Osteoblast (primary cell): ENCODE data around the gene AANAT. TPM values are rescaled to one million over a fixed set of nuclear protein-coding genes. Genes with fewer than 3 reads are reported as not detected.
A peak's percentile ranks its signal among the peaks of the same experiment; 100 is the strongest.

Source experiments
- DNase-seq: peaks from one replicate; pipeline ENCODE4 v3.0.0; 2011; ENCODE audit warnings: low spot score, mixed read lengths; ENCODE audit not compliant: insufficient read length; ENCODE audit errors: missing footprints
- H2AFZ ChIP-seq: 2 replicates; pipeline ENCODE4 v1.6.0; 2011; ENCODE audit warnings: mild to moderate bottlenecking, low read length
- H3K27ac ChIP-seq: 2 replicates; pipeline ENCODE4 v1.5.1; 2011; ENCODE audit warnings: mild to moderate bottlenecking, low read depth, low read length, moderate library complexity
- H3K27me3 ChIP-seq: 2 replicates; pipeline ENCODE4 v1.6.0; 2012; ENCODE audit warnings: mild to moderate bottlenecking, control low read depth, inconsistent platforms, low read length, moderate library complexity; ENCODE audit not compliant: insufficient read depth
- H3K36me3 ChIP-seq: 2 replicates; pipeline ENCODE4 v1.5.1; 2011; ENCODE audit warnings: mild to moderate bottlenecking, low read length, control low read depth, moderate library complexity; ENCODE audit not compliant: insufficient read depth
- H3K4me1 ChIP-seq: 2 replicates; pipeline ENCODE4 v1.5.1; 2011; ENCODE audit warnings: mild to moderate bottlenecking, low read length, control low read depth, moderate library complexity; ENCODE audit not compliant: insufficient read depth
- H3K4me2 ChIP-seq: 2 replicates; pipeline ENCODE4 v1.6.0; 2011; ENCODE audit warnings: mild to moderate bottlenecking, low read length; ENCODE audit not compliant: insufficient read depth
- H3K4me3 ChIP-seq: fragments of 200-600 bp; sonication (generic); 3 replicates; pipeline ENCODE4 v1.5.1; 2012; ENCODE audit warnings: mild to moderate bottlenecking, low read length, inconsistent platforms; ENCODE audit not compliant: insufficient read depth
- H3K79me2 ChIP-seq: 2 replicates; pipeline ENCODE4 v1.6.0; 2012; ENCODE audit warnings: mild to moderate bottlenecking, low read length, control low read depth, inconsistent platforms; ENCODE audit not compliant: insufficient read depth
- H3K9me3 ChIP-seq: 2 replicates; pipeline ENCODE4 v1.5.1; 2011; ENCODE audit warnings: low read depth, low read length, control low read depth
- H4K20me1 ChIP-seq: 2 replicates; pipeline ENCODE4 v1.6.0; 2012; ENCODE audit warnings: mild to moderate bottlenecking, low read length, control low read depth; ENCODE audit not compliant: insufficient read depth
- total RNA-seq: library from RNA; depleted of rRNA; stranded (reverse); fragments of >200 nt; gene quantifications from 2 replicates; pipeline ENCODE4 v1.2.3, GENCODE V29; 2012
- TF ChIP-seq, protein P1 (sequence below): IDR thresholded peaks from 2 replicates; pipeline ENCODE4 v1.5.1; 2011; ENCODE audit warnings: mild to moderate bottlenecking, low read depth, low read length, moderate library complexity; ENCODE audit errors: extremely low read depth

The AANAT gene
- total RNA-seq, 1 donor = not detected

DNA sequence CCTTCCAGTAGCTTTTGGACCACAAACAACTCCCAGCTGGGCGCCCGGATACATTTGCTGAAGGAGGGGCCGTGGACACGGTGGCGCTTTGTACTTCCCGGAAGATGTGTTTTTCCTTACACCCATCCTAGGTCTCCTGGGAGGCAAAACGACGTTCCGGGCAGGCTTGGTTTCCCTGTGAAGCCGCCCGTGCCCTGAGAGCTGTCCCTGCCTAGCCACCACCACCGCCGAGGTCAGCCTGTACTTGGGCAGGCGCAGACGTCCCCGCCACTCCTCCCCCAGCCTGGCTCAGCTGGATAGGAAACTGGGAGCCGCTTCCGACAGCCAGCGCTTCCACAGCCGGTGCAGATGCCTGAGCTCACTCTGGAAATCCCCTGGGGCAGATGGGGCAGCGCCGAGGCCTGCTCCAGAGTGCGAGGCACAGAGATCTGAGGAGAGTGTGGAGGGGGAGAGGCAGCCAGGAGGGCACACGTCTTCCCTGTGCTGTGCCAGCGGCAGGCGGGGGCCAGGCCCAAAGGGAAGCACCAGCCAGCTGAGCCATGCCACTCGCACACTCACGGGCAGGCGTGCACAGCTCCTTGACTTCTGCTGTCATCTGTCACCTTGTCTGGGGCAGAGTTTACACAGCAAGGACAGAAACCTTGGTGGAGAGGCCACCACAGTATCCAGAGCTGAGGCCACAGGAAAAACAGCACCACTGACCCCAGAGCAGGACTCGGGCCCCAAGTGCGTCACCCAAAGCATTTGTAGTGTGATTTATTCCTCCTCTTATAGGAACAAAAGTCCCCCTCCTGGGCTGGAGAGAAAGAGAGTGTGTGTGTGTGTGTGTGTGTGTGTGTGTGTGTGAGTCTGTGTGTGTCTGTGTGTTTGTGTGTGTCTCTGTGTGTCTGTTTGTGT is 30.8 kb downstream of the AANAT start:
- no peaks in the 10 kb centered on the region for H3K9me3 ChIP-seq
- peaks cover 19% of the 10 kb centered on the region for H3K79me2 ChIP-seq
- no peaks in the 10 kb centered on the region for H3K36me3 ChIP-seq
- peak overlapping the region; percentile 74 for H3K27ac ChIP-seq
- no peaks in the 10 kb centered on the region for H4K20me1 ChIP-seq
- peak overlapping the region; percentile 80 for H3K4me2 ChIP-seq
- peak overlapping the region; percentile 61 for H3K4me3 ChIP-seq
- peak overlapping the region; percentile 92 for H2AFZ ChIP-seq
- peak; percentile 98 for DNase-seq
- H3K4me1 ChIP-seq = peaks cover 43% of the 10 kb centered on the region
- no peaks in the 10 kb centered on the region for H3K27me3 ChIP-seq
- TF ChIP-seq, protein P1, sequence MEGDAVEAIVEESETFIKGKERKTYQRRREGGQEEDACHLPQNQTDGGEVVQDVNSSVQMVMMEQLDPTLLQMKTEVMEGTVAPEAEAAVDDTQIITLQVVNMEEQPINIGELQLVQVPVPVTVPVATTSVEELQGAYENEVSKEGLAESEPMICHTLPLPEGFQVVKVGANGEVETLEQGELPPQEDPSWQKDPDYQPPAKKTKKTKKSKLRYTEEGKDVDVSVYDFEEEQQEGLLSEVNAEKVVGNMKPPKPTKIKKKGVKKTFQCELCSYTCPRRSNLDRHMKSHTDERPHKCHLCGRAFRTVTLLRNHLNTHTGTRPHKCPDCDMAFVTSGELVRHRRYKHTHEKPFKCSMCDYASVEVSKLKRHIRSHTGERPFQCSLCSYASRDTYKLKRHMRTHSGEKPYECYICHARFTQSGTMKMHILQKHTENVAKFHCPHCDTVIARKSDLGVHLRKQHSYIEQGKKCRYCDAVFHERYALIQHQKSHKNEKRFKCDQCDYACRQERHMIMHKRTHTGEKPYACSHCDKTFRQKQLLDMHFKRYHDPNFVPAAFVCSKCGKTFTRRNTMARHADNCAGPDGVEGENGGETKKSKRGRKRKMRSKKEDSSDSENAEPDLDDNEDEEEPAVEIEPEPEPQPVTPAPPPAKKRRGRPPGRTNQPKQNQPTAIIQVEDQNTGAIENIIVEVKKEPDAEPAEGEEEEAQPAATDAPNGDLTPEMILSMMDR = no peak

DNA sequence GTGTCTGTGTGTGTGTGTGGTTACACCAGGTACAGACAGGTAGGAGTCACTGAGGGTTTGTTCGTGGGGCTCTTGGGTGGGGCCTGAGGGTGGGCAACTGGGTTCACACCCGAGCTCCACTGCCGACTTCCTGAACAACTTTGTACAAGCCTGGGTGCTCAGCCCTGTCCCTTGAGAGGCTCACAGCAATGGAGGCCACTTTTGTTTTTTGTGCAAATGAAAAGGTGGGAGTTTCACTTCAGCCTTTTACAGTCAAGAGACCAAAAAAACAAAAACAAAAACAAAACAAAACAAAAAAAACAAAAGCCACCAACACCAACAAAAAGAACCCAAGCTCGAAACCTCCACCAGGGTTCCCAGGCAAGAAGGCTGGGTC is 31.5 kb downstream of the AANAT start:
- H3K4me3 ChIP-seq = no peak overlapping the region
- no peaks in the 10 kb centered on the region for H3K9me3 ChIP-seq
- no peaks in the 10 kb centered on the region for H3K36me3 ChIP-seq
- no peaks in the 10 kb centered on the region for H4K20me1 ChIP-seq
- no peaks in the 10 kb centered on the region for H3K27me3 ChIP-seq
- H3K27ac ChIP-seq = peak overlapping the region; percentile 74
- H3K4me1 ChIP-seq = peaks cover 37% of the 10 kb centered on the region
- TF ChIP-seq, protein P1 = no peak
- DNase-seq = peak; percentile 37
- peaks cover 19% of the 10 kb centered on the region for H3K79me2 ChIP-seq
- H3K4me2 ChIP-seq = no peak overlapping the region
- H2AFZ ChIP-seq = no peak overlapping the region

DNA sequence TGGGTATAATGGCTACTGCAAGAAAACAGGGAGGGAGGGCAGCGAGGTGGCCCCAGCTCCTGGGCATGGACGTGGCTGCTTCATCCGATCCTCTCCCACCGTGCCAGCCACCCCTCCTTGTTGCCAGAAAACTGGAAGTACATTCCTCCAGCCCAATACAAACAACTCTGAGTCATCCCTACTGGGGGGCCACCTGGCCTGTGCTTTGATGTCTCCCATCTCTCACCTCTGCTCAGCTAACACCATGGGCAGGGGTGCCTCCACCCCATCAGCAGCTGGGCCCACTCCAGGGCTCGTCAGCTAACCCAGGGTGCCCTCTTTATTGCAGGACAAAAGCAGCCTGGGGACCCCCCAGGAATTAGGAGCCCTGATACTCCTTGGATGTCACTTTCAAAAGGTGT is 31.9 kb downstream of the AANAT start:
- no peaks in the 10 kb centered on the region for H3K9me3 ChIP-seq
- H2AFZ ChIP-seq = no peak overlapping the region
- DNase-seq = peak; percentile 80
- peaks cover 19% of the 10 kb centered on the region for H3K79me2 ChIP-seq
- TF ChIP-seq, protein P1 = no peak
- no peak overlapping the region for H3K27ac ChIP-seq
- no peak overlapping the region for H3K4me3 ChIP-seq
- H3K27me3 ChIP-seq = no peaks in the 10 kb centered on the region
- H3K4me2 ChIP-seq = no peak overlapping the region
- peaks cover 36% of the 10 kb centered on the region for H3K4me1 ChIP-seq
- no peaks in the 10 kb centered on the region for H4K20me1 ChIP-seq
- no peaks in the 10 kb centered on the region for H3K36me3 ChIP-seq

DNA sequence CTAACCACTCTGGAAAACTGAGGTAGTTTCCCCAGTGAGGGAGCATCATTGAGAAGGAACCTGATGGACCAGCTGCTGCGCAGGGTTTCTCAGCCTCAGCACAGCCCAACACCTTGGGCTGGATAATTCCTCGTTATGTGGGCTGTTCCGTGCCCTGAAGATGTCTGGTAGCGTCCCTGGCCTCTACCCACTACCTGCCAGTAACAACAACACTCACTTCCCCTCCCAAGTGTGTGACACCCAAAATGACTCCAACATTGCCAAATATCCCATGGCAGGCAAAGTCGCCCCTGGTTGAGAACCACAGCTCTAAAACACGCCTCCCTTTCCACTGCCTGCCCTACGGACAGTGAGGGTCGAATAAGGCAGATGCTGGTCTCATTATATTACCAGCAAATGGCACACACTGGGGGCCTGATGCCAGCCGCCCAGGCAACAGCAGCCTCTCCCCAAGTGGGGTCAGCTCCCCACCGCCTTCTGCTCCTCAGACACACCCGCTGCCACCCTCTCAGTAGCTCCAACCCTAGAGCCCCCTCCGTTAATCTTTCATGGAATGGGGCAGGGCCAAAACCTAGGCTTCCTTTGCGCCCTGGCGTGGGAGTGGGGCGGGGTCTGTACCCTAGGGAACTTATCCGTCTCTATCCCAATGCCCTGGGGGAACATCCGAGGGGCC is 32.8 kb downstream of the AANAT start:
- Histone ChIP-seq H3K4me1 (peaks cover 36% of the 10 kb centered on the region), H3K79me2 (peaks cover 19% of the 10 kb centered on the region), H3K4me3 (peak overlapping the region; percentile 80), H3K9me3 (no peaks in the 10 kb centered on the region), H4K20me1 (no peaks in the 10 kb centered on the region), H2AFZ (no peak overlapping the region), H3K27ac (no peak overlapping the region), H3K36me3 (no peaks in the 10 kb centered on the region), H3K27me3 (no peaks in the 10 kb centered on the region), H3K4me2 (peak overlapping the region; percentile 86)
- TF ChIP-seq, protein P1 = no peak
- peak; percentile 53 for DNase-seq
